Middle frontal gyrus (tissue), 1 donor: Measurements from ENCODE around the gene DLGAP1.

Experiments used
- DNase-seq: peaks from one replicate; pipeline ENCODE4 v3.0.0-alpha.2; 2015; ENCODE audit warnings: low spot score; ENCODE audit errors: extremely low spot score

The DLGAP1 gene

DNA sequence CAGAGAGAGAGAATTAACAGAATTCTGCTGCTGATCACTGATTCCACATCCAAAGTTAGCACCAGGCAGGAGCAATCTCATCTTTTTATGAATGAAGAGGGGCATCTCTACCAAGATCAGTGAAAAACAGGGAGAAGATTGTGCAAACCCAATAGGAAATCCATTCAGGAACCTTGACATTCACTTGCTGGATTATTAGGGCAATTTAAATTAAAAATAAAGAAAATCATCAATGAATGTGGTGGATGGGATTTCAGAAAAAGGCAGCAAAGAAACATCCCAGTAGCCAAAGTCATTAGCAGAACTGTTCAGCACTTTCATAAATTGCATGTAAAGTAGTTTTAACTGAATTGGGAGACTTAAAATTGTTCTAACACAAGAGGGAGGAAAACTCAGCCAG lies 581.9 kb downstream of the DLGAP1 start:
- no peak for DNase-seq

DNA sequence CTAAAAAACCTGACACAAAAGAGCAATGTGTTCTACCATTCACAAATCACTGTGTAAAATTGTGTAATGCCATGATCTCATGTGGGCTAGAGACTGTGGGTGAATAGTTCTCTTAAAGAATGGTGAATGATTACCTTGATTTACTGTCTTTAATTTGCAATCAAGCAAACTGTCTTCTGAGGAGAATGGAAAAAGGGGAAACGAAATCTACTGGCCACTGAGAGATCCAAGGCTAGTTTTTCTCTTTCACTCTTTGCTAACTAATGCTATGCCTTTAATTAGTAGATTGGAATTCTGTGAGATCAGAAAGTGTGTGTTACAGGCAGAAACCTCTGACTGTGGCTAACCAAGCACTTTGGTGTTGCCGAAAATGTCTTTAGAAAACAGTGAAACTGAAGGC lies 582.5 kb downstream of the DLGAP1 start:
- DNase-seq = no peak

DNA sequence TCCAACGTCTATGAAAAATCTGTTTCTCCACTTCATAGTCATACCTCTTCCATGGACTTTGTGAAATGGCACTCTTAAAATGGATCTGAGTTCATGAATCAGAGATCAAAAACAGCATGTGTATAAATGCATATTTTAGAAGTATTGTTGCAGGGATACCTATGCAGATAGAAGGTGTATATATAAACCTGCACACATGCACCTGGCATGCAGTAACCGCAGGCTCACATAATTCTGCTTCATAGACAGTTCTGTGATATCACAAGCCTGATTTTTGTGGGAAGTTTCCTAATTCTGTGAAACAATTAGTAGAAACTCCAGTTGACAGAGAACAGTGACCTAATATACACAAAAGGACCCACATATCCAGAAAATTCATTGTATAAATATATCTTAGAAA lies 583.4 kb downstream of the DLGAP1 start:
- no peak for DNase-seq

DNA sequence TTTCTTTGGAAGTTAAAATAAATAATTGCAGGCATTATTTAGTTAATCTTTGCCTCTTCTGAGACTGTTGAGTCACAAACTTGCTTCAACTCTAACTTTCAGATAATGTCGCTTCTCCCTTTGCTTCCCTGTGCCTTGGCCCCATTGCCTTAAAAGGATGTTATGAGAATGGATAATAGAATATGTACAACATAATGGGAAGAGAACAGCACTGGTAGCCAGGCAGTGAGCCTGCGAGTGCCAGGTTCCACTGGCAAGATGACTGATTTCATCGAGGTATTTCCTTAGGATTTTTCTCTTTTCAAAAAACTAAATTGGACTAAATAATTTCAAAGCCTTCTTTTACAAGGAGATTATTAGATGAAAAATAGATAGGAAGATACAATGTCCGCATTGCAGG lies 584.2 kb downstream of the DLGAP1 start:
- no peak for DNase-seq

DNA sequence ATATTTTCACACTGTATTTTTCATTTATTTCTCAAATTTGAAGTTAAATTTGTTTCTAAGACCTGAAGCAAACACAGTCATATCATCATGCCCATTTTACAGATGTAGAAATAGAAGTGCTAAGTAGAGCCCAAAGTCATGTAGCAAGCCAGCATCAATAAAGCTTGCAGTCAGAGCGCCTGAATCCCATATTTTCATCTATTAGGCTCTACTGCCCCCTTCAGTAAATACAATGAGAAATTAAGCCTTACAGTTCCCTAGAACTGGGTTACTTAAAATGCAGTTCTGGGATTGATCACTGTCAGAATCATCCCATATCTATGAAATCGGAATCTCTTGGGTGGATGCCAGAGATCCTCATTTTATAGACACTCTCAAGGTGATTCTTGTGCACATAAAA lies 585.3 kb downstream of the DLGAP1 start:
- DNase-seq = no peak

DNA sequence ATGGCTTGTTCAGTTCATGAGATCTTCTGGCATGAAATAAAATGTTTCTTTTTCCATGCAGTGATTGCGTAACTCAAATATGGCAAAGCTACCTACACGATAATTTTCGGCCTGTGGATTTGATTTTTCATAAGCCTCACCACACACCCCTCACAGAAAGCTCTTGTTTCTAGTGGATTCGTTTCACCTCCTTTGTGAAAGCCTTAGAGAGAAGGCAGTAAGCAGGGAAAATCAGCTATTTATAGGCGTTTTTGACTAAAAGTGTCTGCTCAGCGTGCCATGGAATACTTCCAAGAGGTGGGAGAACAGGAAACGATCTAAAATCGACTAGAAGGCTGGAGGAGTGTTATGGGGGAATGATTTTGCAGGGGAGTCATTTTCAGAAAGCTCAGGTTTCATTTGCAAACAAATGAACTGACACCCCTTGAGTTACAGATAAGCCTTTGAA lies 587.2 kb downstream of the DLGAP1 start:
- no peak for DNase-seq

DNA sequence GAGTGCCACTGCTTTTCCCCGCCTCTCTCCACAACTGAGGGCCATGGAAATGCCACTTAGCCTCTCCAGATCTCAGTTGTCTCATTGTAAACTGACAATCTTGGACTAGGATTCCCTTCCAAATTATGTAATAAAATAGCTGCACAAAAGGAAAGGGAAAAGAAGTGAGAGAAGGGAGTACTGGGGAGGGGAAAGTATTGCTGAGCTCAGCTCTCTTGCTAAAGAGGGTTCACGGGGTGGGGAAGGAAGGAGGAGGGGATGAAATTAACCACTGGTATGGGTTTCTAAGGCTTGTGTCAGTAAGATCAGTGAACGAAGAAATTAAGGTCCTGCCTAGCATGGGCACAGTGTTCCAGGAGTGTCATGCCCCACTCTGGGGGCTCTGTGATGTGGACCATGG lies 587.9 kb downstream of the DLGAP1 start:
- DNase-seq = no peak

DNA sequence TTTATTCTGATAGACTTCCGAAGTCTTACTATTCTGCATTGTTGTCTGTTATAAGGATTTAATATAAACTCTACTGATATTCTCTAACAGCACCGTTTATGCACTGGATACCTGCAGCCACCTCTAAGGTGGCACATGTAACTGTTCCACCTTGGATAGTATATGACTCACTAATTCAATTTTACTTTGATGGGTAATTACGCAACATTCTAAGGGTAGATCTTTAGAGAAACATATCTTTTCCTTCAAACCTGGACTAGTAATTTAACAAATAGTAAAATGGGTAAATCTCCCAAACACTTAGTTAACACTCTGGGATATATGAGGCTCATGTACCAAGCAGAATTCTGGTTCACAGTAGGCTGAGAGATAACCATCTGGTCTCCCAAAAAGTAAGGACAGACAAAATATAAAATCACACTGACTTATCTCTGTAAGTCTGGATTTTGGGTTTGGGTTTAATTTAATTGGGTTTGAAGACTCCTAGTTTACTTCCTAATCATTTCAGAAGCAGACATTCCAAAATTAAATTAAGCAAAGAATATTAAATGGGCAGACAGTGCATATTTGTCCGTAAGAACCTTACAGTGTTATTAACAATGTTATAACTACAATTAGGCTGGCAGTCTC lies 590.3 kb downstream of the DLGAP1 start:
- DNase-seq = no peak

DNA sequence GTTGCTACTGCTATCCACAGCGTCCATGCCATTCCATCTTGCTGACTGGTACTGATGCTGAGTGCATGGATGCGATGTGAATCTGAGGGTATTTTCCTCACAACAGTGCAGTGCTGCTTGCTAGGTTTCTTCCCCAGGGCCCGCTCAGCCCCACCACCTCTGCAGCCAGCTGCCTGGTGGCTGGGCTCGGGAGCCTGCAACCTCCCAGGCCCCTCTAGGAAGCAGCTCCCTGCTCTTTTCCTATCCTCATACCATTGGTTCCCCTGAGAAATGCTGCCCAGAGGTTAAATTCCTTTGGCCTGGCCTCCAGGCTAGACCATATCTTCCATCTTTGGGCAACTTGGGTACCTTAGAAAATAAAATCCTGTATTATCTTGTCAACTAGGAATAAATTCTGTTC lies 591.5 kb downstream of the DLGAP1 start:
- DNase-seq = no peak

DNA sequence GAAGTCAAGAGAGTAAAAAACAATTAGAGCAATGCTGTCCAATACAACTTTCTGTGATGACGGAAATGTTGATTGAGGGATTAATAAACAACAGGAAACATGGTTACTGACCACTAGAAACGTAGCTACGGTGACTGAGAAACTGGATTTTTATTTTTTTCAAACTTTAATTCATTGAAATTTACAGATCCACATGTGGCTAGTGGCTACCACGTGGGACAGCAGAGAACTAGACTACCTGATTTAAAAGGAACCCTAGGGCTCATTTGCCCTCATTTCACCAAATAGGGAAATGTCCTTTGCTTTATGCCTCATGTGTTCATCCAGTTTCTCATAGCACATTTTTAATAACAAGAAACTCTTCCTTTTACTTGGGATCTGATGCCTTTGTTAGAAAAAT lies 592.1 kb downstream of the DLGAP1 start:
- DNase-seq = no peak

DNA sequence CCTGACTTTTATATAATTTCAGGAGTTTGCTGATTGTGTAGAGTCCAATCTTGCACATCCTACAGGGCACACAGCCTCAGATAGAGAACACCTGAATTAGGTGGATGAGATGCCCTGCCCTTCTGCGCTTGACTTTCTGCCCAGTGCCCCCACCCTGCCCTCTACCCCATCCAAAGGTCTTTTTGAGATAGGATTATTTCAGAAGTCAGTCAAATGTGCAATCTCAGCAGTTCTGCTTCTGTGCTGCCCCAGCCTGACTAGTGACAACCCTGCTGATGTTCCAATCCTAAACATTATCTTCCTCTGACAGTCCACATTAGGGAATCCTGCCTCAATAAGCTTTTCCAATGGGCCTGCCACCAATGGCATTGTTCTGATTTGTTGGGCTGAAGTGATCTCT lies 593.6 kb downstream of the DLGAP1 start:
- DNase-seq = no peak

DNA sequence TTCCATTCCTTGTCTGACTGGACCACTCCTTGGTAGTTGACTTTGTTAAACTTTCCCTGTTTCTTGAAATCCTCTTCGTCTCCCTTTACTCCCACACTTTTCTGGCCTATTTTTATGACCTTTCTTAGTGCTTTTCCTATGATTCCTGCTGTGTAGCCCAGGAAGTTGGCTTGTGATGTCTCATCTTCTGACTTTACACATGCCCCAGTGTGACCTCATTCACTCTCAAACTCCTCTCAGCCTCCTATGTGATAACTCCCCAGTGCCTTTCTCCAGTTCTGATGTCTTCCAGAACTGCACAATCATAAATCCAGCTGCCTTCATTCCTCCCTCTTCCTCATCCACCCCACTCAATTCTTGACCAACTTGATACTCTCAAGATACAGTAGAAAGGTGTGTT lies 597.6 kb downstream of the DLGAP1 start:
- DNase-seq = no peak

DNA sequence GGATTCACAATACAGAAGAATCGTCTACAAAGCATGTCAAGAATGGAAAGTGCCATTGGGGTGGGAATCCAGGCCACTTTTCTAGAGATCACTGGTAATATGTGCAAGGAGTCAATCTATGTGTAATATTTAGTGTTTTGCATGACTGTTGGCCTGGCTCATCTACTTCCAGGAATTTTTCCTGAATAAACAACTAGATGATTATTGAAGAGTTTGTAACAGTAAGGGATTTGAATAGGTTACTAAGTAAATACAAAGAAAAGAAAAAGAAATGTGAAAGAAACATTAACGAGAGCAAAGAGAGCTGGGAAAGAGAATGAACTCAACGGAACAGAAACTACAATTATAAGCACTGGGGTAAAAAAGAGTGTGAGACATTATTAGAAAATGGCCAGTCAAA lies 599.1 kb downstream of the DLGAP1 start:
- DNase-seq = no peak

DNA sequence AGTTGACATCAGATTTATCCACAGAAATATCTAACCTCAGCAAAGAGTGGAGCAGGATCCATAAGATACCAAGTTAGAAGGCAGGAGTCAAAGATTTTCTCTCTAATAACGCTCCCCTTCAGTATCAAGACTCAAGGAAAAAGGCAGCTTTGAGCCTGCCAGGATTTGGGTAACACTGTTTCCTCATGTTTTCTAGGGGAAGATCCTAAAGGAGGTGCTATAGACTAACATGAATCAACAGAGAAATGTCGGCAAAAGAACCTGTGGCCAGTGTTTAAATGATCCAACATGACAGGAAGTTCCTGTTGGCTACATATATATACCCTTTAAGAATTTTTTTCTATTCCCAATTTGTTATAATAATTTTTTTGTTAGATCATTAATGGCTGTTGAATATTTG lies 602.8 kb downstream of the DLGAP1 start:
- DNase-seq = no peak

DNA sequence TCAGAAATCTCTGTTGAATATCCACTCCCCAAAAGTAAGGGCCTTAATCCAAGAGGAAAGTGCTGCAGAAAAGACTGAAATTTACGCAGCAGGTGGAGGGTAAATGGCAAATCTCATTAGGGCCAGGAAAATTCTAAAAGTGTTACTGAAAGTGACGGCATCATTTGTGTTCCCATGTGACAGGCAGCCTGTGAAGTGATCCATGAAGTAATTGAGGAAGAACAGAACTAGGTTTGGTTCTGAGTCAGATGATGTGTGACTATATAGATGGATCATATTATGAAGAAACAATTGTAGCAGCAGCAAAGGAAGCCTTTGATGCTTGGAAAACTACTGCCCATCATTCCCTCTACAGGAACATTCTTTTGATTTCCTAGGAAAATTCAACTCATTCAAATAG lies 603.9 kb downstream of the DLGAP1 start:
- DNase-seq = no peak

DNA sequence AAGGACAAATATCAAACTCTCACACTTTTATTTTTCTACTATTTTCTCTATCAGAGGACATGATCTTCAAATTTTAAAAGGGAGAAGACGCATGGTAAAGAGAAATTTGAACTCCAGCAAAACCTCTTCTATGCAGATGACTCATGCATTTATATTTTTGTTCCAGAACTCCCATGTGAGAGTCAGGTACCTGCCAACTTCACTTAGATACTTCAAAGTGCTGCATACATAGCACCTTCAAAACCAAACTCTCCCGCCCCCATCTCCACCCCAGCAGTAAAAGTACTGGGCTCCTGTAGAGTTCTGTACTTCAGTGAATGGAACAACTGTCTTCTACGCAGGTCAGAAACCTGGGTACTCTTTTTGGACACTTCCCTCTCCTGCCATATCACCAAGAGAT lies 606.8 kb downstream of the DLGAP1 start:
- no peak for DNase-seq

DNA sequence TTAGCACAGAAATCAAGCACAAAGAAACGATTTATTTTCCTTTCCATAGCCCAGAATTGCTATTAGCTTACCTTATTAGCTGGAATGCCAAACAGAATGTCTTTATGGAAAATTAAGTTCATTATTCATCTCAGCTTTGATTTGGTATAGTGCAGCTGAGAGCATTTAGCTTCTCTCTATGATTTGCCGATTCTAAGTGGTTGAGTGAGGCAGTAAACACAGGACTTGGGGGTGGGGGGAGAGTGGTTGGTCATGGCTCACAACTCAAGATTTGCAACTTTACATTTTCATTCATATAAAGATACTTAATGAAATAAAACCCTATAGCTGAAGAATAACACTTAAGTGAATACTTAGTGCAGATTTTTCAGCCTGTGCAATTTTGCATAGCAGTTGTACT lies 609.9 kb downstream of the DLGAP1 start:
- no peak for DNase-seq

DNA sequence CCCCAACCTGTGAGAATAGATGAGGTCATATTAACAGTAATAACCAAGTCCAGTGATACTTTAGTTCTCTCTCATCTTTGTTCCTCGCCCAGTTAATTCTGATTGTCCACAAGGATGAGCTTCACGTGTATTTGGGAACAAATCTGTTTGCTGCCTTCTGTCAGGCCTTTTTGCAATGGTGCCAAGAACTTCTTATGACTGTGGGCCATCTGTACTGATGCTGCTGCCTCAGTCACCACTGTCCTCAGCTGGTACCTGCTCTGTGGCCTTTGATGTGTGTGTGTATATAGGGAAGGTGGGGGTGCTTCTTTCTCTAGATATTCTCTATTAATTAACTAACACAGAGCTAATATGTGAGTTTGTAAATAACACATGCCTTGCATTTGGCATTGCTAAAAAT lies 612.3 kb downstream of the DLGAP1 start:
- no peak for DNase-seq

DNA sequence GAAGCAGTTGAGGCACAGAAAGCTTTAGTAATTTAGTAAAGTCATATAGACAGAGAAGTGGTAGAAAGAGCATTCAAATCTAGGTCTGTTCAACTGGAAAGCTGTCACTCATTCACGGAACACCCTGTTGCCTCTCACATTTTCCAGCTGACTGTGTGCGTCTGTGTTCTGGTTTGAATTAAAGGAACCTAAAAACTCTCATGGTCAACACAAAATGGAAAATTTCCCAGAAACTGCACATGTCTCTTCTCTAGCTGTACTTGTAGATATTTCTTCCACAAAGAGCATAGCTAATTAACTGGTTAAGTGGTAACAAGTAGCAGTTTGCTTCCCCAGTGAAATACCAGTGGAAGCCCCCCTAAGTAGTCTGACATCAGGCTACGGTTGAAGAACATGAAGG lies 614.3 kb downstream of the DLGAP1 start:
- DNase-seq = no peak

DNA sequence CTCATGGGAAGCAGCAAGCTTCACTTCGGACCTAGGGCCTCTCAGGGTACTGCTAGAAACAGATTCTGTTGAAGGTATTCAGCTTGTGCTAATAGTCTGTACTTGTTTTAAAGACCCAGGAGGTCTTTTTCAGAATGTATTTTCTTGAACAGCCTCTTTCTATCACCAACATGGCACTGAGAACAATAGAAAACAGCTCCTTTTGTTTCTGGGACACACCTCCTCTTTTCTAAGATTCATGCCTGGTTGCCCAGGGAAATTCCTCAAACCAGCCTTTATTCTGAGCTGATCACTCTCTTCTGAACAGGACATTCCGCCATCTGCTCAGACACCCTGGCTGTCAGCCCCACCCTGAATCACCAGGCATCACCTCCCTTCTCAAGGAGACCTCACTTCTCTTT lies 615.5 kb downstream of the DLGAP1 start:
- DNase-seq = no peak

DNA sequence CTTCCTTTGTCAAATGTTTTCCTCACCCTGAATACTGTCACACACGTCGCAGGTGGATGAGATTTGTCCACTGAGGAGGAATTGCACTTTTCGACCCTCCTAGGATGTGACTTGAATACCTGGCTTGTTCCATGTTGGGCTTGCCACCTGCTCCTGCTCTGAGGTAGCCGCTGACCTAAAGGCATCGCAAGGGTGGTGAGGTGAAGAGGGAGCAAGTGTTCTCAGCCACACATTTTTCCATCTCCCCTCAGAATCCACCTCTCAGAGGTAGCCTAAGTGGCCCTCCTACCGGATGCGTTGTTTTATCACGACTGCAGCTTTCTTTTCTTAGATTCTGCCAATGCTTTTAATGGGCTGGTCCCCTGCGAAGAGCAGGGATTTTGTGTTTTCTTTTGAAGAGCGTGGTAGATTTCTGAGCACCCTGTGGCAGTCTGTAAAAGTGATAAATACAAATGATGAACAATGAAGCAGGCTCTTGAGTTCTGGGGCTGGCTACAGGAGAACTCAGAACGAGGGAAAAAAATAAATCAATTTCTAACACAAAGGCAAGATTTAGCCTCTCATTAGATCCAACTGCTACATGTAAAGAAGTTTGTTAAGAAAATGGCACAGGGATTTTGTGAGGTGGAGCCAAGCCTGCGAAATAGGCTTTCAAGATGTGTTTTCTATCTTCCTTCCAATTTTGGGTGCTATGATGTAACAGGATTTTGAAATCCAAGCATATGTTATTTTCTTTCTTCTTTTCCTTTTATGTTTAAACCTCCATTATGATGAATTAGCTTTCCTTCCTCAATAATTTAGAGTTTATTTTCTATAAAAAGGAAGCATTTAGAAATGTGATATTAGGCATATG lies 618.4 kb downstream of the DLGAP1 start:
- no peak for DNase-seq

DNA sequence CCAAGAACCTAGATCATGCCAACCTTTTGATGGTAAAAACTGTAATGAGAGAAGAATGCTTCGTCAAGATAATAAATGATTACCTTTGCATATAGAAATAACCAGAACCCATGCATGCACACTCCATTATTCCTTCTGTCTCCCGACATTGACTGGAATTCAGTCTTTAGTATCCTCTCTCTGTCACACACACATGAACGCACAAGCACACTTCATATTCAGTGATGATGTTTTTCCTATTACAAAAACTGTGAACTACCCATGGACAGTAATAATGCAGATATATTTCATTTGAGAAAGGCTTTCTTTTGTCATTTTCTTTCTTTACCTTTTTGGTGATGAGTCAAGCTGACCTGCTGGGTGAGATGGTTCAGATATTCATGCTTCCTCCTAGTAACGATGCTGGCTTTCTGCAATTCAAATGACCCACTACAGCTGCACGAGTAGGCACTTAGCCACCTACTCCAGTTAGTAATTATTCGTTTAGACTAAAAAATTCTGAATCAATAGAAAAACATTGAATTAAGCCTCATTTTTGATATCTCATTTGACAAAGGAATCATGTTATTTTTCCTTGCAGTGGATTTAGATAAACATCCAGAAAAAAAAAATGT lies 623.0 kb downstream of the DLGAP1 start:
- DNase-seq = no peak

DNA sequence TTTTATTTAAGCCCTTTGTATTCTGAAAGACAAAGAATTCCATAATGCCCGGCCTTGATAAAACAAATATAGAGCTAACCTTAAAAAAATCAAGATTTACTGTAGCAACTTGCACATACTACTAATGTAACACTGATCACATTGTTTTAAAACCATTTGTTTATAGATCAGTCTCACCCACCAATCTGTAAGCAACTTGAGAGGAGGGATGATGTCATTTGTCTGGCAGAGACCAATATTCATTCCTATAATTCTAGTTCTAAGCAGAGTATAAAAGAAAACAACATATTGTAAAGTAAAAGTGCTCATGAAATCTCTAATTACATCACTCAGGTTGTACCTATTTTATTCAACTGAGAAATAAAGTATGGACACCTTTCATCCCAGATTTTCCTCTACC lies 624.5 kb downstream of the DLGAP1 start:
- DNase-seq = no peak
